Erythroblast (primary cell): ENCODE results near the gene DAZAP1.

Source experiments
- DNase-seq, 2 experiments: peaks; one replicate each; lab custom pipeline; 2025; lab: John Stamatoyannopoulos, UW
- GATA1 ChIP-seq: IDR thresholded peaks from 2 replicates; pipeline ENCODE4 v1.6.1; 2011; ENCODE audit warnings: low read depth, mild to moderate bottlenecking, control low read depth, low read length, moderate library complexity
- POLR2A ChIP-seq: IDR thresholded peaks from 2 replicates; pipeline ENCODE4 v1.6.1; 2011; ENCODE audit warnings: mild to moderate bottlenecking, low read length

Gene DAZAP1

DNA sequence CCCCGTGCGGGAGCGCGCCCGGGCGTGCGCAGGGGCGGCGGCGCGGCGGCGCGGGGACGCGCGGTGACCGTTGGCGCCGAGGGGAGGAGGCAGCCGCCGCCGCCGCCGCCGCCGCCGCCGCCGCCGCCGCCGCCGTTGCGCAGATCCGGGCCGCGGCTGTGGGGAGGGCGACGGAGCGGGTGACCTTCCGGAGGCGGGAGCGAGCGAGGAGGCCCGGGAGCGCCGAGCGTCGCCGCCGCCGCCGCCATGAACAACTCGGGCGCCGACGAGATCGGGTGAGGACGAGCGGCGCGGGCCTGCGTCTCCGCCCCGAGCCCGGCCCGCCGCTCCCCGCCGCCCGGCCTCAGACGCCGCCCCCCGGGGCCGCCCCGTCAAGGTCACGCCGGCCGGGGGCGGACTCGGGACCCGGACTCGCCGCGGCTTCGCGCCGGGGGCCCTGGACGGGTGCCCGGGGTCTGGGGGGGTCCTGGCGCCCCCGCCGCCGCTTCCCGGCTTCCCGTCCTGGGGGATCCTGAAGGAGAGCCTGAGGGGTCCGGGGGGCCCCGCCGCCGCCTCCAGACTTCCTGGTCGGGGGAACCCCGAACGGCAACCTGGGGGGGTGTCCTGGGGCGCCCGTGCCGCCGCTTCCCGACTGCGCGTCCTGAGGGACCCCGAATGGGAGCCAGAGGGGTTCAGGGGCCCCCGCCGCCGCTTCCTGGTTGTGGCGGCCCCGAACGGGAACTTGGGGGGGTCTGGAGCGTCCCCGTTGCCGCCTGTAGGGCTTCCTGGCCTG lies at the start of gene DAZAP1:
TSS of gene DAZAP1 (plus strand) at position 59 of the 772 bp plus-strand sequence. CDS start at position 247, 188 bp downstream.
- no peak for TF ChIP-seq GATA1
- TF ChIP-seq POLR2A: no peak
- DNase-seq: peak in 1 of 2 experiments; percentile 61

DNA sequence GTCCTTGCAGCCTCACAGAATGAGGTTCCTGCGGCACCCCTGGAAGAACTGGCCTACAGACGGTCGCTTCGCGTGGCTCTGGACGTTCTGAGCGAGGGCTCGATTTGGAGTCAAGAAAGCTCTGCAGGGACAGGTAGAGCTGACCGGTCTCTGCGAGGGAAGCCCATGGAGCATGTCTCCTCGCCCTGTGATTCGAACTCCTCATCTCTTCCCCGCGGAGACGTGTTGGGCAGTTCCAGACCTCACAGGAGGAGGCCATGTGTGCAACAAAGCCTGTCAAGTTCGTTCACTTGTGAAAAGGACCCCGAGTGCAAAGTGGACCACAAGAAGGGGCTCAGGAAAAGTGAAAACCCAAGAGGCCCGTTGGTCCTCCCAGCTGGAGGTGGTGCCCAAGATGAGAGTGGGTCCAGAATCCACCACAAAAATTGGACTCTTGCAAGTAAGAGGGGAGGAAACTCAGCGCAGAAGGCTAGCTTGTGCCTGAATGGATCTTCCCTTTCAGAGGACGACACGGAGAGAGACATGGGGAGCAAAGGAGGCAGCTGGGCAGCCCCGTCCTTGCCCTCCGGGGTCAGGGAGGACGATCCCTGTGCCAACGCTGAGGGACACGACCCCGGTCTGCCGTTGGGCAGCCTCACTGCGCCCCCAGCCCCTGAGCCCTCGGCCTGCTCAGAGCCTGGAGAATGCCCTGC lies 47.1 kb upstream of the DAZAP1 start:
- no peak for DNase-seq
- no peak for TF ChIP-seq POLR2A
- no peak for TF ChIP-seq GATA1

DNA sequence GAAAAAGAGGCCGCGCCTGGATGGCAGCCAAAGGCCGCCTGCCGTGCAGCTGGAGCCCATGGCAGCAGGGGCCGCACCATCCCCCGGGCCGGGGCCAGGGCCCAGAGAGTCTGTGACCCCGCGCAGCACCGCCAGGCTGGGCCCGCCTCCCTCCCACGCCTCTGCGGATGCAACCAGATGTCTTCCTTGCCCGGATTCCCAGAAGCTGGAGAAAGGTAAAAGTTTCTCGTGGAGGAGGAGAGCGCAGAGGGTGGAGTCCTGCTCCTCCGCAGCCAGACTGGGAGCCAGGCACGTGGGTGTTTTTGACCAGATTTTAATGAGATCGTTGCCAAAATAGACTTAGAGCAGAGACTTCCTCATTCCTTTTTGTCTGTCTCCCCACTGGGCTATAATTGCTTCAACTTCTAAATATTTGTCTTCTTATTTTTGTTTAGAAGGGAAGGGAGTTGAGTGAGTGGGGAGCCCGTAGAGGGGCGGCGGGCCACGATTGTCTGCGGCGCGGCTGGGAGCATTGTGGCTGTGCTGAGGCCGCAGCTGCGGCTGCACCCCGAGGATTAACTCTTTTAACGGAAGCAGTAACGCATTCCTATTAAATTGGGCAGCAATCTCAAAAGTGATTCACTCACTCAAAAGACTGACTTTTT lies 46.4 kb upstream of the DAZAP1 start:
- no peak for DNase-seq
- TF ChIP-seq POLR2A (no peak), GATA1 (no peak)

GRCh38 chr19:1361601-1362386 lies 45.6 kb upstream of the DAZAP1 start:
- TF ChIP-seq GATA1: no peak
- TF ChIP-seq POLR2A: no peak
- peak in 1 of 2 experiments; percentile 34 for DNase-seq

DNA sequence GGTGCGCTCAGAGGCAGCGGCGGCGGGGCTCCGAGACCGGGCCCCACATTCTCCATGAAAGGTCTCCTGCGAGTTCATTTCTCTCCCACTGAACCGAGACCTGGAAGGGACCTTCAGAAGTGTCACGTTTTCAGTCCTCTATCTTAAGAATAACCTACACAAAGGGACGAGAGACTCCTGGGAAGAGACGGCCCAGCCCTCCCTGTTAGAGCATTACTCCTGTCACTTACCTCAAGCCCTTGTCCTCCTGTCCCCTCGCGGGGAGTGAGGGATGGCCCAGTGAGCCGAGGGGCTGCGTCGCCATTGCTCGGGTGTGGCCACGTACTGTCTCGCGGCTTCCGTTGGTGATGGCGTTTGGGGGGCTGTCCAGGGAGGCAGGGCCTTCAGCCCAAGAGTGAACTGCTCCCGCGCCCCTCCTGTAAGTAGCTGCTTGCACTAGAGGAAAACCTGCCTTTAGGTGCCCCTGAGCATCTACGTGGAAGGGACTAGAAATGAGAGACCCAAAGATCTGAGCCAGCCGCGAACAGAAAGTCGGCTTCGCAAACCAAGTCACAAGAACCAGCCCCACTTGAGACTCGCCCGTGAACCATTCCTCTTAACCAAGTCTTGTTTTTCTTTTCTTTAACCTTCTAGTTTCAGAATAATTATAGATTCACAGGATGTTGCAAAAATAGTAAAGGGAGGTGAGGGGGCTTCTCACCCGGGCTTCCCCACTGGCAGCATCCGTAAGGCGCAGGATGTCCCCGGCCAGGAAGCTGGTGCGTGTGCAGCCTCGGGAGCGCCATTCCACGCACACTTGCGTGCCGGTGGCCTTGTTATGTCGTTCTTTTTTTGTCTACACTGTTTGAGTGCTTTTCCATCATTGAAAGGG lies 44.8 kb upstream of the DAZAP1 start:
- TF ChIP-seq GATA1 (no peak), POLR2A (no peak)

GRCh38 chr19:1363599-1363998 lies 43.8 kb upstream of the DAZAP1 start:
- DNase-seq: no peak
- TF ChIP-seq POLR2A (no peak), GATA1 (no peak)

More for the DNA sequence above, 44.8 kb upstream of the DAZAP1 start:
- DNase-seq: no peak

- TF ChIP-seq GATA1: no peak
- no peak for TF ChIP-seq POLR2A
- DNase-seq: no peak
These were observed 43.2 kb upstream of the DAZAP1 start for GRCh38 chr19:1364070-1364704.

GRCh38 chr19:1365319-1366269 lies 41.8 kb upstream of the DAZAP1 start:
- TF ChIP-seq GATA1: no peak
- TF ChIP-seq POLR2A: no peak
- DNase-seq: no peak

DNA sequence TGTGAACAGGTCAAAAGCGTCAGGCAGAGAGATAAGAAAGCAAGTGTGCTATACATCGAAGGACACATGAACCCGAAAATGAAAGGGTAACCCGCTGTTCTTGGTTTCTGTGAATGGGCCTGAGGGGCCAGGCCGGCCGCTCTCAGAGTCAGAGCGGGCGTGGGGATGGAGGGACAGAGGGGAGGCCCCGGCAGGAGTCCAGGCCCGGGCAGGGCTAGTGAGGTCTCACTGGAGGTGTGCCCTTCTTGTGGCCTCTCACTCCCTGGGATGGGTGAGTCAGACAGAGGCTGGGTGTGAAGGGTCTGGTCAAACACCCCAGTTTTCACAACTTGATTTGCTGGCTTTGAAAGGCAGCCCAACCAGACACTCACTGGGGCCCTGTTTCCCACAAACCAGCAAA lies 41.1 kb upstream of the DAZAP1 start:
- no peak for DNase-seq
- TF ChIP-seq POLR2A (no peak), GATA1 (no peak)

- TF ChIP-seq POLR2A (no peak), GATA1 (no peak)
- peak in 1 of 2 experiments; percentile 55 for DNase-seq
These were observed 40.2 kb upstream of the DAZAP1 start for GRCh38 chr19:1366899-1367870.
